GM21786 (cell line): ENCODE results near the gene CDKL5.
"Not testable (repeated sequence)": the region's sequence is repeated elsewhere in the genome, so short reads cannot be mapped to it uniquely, and the experiment has no call there.

Source experiments
- ATAC-seq: cut with Tn5 transposase; IDR thresholded peaks from one replicate; pipeline ENCODE4 v1.9.1; 2021; ENCODE audit not compliant: unreplicated experiment

Gene CDKL5

DNA sequence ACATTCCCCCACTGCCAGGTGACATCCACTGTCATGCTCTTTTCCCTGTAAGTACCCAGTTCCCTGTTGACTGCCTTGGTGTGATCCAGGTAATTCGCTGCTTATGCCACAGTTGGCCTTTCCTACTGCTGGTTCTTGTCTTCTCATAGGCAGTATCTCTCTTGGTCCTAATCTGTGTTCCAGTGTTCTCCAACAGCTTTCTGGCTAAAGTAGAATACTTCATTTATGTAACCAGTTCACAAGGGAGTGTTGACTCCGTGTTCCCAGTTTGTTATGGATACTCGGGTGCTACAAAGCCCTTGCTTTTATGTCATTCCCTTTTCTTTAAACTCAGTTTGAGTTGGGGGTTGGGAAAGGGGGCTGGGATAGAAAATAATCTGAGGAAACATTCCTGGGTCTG lies 148.1 kb downstream of the CDKL5 start:
- ATAC-seq: no peak

DNA sequence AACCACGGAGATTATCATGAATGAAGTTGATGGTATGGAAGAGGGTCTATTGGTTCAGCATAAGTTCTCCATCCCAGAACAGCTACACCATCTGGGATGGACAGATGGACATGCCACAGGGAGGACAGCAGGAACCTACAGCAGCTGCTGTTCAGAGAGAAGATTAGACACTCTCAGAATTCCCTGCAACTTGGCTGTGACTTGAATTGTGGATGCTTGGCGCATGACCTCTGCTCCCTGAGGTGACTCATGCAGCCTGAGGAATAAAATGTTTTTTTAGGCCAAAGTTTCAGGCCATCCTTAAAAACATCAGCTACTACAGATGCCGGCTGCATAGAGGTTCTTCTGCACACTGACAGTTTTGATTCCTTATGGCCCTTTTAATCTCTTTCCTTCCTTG lies 149.2 kb downstream of the CDKL5 start:
- ATAC-seq: no peak

DNA sequence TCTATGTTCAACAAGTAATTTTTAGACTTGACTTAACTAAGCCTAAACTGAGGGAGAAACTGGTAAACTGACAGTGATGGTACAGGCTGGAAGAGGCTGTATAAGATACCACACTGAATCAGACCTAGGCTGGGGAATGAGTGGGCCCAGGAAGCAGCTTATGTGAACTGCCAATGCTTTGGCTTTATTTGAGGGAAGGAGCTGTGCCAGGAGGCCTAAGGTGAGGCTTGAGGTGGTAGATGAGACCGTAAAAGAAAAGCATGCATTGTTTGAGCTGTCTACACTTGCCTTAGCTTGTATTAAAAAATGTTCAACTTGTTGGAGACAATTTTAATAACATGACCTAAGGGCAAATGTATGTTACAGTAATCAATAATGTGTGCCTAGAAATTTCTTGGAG lies 150.3 kb downstream of the CDKL5 start:
- ATAC-seq: no peak

DNA sequence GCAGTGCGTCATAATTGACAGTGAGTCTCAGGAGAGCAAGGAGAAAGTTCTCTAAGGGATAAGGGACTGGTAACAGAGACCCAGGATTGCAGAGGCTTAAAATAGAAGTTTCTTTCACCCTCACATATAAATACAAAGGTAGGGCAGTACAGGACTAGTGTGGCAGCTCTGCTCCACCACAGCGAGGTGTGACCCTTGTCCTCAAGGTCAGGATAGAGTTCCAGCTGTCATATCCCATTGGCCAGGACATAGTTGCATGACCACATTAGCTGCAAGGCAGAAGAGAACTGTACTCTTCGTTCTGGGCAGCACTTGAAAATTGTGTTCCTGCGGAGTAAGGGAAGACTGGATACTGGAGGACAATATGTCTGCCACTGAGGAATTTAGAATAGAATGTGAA lies 152.0 kb downstream of the CDKL5 start:
- no peak for ATAC-seq

DNA sequence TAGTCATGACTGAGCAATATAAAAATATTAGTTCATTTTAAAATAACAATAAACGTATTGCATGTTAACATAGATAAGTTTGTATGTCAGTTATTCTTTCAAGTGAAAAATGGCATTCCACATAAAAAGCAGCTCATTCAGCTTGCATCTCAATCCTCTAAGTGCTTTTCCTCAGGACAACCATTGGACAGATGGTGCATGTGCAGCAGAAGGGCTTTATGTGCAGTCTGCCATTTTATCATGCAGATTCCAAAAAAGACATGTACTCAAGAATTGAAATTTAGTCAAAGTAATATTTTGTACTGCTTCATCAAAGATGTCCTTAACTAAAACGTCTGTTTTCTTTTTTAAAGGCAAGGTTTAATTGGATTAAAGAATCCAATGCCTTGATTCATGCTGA lies 153.1 kb downstream of the CDKL5 start:
- no peak for ATAC-seq

DNA sequence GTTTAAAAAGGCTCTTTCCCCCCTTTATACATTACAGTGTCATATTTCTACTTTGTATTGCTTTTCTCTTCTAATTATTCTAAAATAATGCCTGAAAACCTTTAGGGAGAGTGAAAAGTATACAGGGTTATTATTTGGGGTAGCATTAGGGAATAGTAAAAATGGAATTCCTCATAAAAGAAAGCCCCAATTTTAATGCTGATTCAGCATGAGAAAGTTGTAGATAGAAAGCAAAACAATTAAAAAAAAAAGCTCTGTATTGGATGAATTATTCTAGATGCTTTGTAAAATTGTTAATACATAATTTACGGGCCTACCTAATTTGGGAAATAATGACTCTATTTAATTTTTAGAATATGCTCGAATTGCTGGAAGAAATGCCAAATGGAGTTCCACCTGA lies 154.1 kb downstream of the CDKL5 start:
- ATAC-seq: no peak

DNA sequence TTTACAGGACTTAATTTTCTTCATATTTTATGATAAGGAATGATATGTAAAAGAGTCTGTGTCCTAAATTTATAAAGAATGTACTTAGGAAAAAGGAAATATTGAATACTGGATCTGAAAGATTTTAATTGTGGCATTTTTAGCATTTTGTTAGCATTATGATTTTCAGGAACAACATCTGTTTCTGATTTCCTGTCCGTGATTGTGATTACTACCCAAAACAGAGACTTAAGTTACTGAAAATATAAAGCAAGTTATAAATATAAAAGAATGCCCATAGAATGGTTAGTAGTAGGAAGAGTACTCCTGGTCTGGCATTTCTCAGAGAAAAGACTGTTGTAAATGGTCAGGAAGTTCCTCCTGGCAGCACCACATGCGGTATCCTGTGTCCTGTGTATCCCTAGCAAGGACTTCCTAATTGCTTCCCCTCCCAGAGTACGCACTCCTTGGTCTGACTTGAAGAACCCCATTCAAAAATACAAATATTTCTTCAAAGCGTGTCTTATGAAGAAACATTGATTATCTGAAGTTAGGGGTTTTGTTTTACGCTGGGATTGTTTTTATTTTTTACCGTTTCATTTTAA lies 157.6 kb downstream of the CDKL5 start:
- ATAC-seq: no peak

DNA sequence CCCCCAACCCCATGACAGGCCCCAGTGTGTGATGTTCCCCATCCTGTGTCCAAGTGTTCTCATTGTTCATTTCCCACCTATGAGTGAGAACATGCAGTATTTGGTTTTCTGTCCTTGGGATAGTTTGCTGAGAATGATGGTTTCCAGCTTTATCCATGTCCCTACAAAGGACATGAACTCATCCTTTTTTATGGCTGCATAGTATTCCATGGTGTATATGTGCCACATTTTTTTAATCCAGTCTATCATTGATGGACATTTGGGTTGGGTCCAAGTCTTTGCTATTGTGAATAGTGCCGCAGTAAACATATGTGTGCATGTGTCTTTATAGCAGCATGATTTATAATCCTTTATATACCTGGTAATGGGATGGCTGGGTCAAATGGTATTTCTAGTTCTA lies 163.9 kb downstream of the CDKL5 start:
- not testable (repeated sequence) for ATAC-seq

DNA sequence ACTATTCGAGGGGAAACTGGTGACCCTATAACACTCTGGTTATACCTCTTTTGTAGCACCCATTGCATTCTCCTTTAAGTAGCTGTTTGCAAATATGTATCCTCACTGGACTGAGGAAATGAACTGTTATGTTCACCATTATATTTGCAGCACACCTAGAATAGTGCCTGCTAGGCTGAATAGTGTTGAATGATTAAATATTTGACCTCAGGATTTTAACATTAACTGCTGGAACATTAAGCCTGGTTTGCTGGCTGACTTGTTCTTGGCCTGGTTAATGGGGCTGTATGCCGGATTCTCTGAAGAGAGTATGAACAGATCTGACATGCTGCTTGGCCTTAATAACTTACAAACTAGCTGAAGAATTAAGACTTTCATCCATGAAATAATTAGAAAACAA lies 166.4 kb downstream of the CDKL5 start:
- no peak for ATAC-seq

- no peak for ATAC-seq
These were observed 168.7 kb downstream of the CDKL5 start for GRCh38 chrX:18594079-18594478.

DNA sequence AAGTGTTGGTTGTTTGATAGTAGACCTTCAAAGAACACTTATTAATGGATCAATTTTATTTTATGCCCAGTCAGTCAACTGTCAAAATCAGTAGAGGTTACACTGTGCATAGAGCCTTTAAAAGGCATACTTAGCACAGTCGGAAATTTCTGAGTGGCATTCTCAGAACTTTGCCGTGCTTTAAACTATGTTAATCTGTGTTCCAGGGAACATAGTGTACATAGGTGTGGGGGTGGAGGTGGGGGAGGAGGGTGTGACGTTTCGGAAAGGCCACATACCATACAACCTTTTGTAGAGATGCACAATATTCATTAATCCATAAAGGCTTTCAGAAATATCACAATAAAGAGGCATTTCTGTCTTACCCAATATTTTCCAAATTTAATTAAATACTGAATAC lies 170.7 kb downstream of the CDKL5 start:
- ATAC-seq: no peak

DNA sequence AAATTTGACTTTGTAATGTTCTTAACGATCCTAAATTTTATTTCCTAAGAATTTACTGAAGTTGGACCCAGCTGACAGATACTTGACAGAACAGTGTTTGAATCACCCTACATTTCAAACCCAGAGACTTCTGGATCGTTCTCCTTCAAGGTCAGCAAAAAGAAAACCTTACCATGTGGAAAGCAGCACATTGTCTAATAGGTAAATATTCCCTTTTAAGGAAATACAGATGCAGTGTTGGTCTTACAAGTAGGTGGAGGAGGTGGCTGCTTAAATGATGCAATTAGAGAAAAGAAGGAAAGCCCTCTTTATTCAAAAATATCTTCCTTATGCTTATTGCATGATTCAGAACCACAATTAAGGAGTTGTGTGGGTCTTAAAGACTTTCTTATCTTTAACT lies 173.0 kb downstream of the CDKL5 start:
- no peak for ATAC-seq

DNA sequence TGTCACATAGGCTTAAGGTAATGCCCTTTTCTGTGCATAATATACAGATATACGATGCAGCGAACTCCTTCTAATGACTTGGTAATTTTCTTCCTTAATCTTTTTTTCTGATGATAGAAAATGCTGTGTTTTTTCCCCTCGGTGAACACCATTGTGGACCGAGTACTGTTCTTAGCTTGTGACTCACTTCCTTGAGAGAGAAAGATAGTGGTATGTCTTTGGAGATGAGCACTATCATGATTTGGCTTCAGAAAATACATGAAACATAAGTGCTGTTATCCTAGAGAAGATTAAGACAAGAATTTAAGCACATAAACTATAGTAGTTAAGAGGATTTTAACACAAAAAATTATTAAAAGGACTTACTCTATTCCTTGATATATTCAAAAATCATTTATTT lies 182.6 kb downstream of the CDKL5 start:
- no peak for ATAC-seq

- no peak for ATAC-seq
These were observed 188.7 kb downstream of the CDKL5 start for GRCh38 chrX:18613930-18614639.

- ATAC-seq: no peak
These were observed 191.4 kb downstream of the CDKL5 start for GRCh38 chrX:18616688-18617406.

DNA sequence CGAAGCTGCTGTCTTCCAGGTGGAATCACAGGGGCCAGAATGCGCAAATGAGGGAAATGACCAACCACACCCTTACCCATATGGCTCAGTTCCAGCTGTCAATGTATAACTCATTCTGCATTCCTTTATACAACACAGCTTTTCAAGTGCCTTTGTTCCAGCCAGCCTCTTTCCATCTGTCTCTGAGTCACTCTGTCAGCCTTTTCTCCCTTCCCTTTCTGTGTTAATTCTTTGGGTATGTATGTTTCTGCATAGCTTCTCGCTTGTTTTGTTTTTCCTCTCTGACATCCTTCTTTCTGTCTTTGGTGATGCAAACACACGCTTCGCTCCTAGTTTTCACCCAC lies 192.0 kb downstream of the CDKL5 start:
- ATAC-seq: no peak

- ATAC-seq: no peak
These were observed 193.9 kb downstream of the CDKL5 start for GRCh38 chrX:18619288-18619687.

DNA sequence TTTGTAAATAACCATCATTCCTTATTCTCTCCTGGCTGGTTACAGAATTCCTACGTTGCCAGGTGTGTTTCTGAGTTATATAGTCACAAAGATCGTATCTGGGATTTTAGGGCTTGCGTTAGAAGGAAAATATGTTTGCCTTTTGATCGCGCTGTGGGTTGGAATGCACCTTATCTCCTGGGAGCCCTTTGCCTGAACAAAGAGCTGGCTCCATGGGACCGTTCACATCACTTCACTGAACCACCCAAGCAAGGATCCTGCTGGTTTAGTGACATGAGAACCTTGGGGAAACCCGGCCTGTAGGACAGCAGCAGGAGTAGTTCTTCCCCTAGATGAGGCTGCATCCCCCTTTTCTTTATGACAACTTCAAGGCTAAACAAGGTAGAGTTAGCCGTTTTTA lies 194.9 kb downstream of the CDKL5 start:
- no peak for ATAC-seq

- ATAC-seq: no peak
These were observed 199.2 kb downstream of the CDKL5 start for GRCh38 chrX:18624599-18624998.

- no peak for ATAC-seq
These were observed 205.5 kb downstream of the CDKL5 start for GRCh38 chrX:18630934-18631333.

DNA sequence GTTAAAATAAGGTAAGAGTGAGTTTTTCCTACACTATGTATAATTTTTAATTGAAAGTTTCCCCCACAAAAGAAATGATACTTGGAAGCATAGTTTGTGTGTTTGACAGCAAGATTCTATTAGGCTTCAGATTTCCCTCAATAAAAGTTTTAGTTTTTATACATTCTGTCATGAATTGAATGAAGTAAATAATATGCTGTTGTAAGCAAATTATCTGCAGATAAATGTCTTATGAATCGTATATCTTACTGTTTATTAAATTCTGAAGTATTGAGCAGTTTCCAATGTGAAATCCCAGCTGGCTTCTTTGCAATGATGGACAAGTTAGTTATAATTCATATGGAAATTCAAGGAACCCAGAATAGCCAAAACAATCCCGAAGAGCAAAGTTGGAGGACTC lies 213.0 kb downstream of the CDKL5 start:
- no peak for ATAC-seq

GRCh38 chrX:18639280-18639679 lies 213.9 kb downstream of the CDKL5 start:
- no peak for ATAC-seq

GRCh38 chrX:18640686-18641085 lies 215.3 kb downstream of the CDKL5 start:
- no peak for ATAC-seq
